GM21786 (cell line): ENCODE results near the gene DRGX.

Experiments
- ATAC-seq: cut with Tn5 transposase; IDR thresholded peaks from one replicate; pipeline ENCODE4 v1.9.1; 2021; ENCODE audit not compliant: unreplicated experiment

DRGX gene

GRCh38 chr10:49349390-49349789 is 46.5 kb downstream of the DRGX start:
- ATAC-seq, result no peak

GRCh38 chr10:49348593-49348992 is 47.3 kb downstream of the DRGX start:
- ATAC-seq, result no peak

- no peak for ATAC-seq
These were observed 48.1 kb downstream of the DRGX start for GRCh38 chr10:49347827-49348226.

DNA sequence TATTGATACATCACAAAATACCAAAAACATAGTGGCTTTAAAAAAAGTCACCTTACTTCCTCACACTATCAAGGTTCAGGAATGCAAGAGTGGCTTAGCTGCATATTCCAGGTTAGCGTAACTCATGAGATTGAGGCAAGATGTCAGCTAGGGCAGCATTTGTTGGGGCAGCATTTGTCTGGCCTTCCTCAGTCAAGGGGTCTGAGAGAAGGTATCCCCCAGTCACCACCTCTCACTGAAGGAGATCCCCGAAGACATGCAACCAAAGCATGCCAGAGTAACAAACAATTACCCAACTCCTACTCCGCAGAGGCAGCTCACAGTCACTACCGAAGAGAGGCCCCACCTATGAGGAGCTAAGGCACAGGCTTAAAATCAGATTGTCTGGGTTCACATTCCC is 48.5 kb downstream of the DRGX start:
- no peak for ATAC-seq

DNA sequence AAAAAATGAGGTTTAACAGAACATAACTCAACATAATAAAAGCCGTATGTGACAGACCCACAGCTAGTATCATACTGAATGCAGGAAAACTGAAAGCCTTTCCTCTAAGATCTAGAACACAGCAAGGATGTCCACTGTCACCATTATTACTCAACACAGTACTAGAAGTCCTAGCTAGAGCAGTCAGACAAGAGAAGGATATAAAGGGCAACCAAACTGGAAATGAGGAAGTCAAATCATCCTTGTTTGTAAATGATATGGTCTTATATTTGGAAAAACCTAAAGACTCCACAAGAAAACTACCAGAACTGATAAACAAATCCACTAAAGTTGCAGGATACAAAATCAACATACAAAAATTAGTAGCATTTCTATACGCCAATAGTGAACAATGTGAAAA is 51.0 kb downstream of the DRGX start:
- no peak for ATAC-seq

- ATAC-seq, result no peak
These were observed 57.3 kb downstream of the DRGX start for GRCh38 chr10:49338604-49339003.

DNA sequence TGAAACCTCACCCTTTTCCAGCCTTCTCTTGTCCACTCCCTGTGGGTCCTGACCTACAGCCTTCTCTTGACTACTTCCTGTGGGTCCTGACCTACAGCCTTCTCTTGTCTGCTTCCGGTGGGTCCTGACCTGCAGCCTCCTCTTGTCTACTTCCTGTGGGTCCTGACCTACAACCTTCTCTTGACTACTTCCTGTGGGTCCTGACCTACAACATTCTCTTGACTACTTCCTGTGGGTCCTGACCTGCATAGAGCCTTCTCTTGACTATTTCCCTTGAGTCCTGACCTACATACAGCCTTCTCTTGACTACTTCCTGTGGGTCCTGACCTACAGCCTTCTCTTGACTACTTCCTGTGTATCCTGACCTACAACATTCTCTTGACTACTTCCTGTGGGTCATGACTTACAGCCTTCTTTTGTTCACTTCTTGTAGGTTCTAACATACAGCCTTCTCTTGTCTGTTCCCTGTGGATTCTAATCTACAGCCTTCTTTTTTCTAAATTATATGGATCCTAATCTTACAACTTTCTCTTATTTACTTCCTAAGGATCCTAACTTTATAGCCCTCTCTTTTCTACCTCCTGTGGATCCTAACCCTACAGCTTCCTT is 60.4 kb downstream of the DRGX start:
- no peak for ATAC-seq

DNA sequence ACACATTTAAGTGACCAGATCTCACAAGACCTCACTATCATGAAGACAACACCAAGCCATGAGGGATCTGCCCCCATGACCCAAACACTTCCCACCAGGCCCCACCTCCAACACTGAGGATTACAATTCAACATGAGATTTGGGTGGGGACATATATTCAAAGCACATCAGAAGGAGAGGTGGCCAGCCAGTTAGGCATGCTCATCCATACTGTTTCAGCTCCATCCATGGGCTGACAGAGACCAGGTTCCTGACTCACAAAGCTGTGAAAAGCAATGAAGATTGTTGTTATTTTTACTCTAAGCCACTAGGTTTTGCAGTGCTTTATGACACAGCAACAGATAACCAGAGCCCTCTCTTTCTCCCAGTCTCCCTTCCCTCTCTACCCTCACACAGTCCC is 60.9 kb downstream of the DRGX start:
- no peak for ATAC-seq

DNA sequence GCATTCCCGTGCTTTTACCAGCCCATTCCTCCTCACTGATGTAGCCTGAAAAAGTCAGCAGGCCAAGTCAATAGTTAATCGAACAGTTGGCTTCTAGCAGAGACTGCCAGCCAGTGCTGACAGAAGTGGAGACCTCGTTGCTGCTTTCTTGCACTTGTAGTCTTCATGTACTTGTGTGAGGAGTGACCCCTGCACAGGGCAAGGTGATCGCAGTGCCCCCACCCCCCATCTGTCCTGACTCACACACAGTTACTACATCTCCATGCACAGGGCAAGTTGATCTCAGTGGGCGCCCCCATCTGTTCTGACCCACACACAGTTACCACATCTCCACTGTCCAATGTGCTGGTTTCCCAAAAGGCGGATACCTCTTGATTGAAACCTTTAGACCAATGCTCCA is 62.7 kb downstream of the DRGX start:
- ATAC-seq, result no peak

GRCh38 chr10:49332768-49333167 is 63.1 kb downstream of the DRGX start:
- no peak for ATAC-seq

DNA sequence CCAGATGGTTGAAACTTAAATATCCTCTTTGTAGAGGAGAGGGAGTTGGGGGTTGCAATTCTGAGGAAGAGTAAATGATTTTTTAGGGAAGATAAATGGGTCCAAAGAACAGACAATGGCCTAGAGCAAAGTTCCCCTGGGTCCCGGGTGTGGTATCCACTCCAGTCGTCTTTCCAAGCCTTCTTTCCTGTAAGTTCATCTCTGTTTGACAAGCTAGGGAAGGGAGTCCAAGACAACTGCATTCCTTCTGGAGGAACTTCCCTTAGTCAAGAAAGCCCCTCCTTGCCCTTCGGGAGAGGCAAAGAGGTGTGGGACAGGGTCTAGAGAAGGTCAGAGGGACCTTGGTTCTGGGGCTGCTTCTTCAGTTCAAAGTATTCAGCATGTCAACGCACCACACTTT is 63.6 kb downstream of the DRGX start:
- no peak for ATAC-seq

DNA sequence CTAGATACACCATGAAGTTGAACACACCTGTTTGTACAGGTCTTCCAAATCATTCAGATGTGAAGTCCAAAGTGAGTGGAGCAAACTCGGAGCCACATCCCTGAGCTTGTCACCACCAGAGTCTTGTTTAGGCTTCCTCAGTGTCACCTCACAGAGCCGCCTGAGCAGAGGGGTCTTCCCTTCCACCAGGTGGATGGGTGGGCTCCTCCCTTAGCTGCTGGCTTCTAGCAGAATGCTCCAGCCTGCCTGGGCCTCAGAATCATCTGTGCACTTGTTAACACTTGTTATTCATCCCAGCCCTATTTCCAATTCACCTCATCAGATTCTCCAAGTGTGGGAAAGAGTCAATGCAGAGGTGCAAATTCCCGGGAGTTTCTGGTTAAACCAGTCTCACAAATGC is 64.5 kb downstream of the DRGX start:
- ATAC-seq, result no peak

DNA sequence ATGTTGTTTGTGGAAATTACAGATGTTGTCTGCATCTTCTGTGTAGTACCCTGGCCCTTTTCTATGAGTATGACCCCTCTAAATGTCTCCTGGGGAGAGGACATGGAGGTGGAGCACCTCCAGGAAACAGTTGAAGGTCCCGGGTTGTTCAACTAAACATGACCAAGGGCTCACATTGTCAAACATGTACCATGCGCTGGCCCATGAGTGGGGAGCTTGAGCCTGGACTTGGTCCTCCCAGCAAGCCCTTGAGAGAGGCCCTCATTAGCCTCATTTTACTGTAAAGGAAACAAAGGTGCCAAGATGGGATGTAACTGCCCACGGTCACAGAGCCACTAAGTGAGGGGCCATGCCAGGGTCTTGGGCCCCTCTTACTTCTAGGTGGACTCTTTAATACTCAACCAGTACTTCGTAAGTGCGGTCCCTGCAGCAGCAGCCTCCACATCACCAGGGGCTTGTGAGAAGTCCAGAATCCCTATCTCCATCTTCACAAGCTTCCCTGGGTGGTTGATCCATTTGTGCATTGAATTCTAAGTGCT is 65.7 kb downstream of the DRGX start:
- ATAC-seq, result no peak

DNA sequence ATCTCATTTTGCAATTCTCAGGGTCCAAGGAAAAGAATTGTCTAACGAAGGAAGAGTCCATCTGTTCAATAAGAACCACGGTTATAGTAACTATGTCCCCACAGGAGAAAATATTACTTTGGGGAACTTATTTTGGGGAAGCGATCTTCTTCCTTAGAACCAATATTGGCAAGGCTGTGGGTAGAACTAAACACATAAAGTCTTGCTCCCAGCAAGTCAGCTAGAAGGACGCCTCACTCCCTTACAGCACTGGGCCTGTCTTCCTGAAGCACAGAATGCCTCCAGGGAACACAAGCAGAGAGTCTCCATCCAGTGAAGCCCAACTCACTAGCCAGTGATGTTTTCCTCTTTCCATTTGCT is 66.8 kb downstream of the DRGX start:
- ATAC-seq, result no peak

DNA sequence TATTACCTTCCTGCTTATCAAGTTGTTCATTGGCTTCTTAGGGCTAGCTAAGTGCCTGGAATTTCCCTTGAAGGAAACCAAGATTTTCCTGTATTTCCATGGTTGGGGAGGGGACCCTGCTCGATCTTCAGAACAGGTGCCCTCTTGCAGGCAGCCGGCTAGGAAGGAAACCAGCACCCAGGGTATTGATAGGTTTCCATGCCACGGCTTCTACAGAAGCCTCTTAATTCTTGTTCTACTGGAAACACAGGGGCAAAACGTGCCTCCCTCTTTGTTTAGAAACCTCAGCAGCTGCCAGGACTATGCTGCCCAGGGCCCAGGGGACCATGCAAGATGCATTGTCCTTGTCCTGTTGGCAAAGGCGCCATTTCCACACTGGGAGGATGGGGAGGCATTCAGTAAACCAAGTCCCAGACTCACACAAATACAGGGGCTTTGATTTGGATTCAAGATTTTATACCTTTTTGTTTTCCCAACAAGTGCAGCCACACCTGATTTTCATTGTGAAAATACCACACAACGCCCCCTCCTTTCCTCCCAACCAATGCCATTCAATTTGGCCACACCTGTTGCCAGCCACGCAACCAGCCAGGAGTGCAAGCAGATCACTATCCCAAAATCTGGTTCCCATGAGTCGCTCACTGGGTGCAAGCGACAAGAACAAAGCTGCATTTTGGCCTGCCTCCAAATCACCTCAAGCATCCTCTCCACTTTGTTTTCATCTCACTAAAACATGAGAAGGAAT is 67.3 kb downstream of the DRGX start:
- no peak for ATAC-seq

DNA sequence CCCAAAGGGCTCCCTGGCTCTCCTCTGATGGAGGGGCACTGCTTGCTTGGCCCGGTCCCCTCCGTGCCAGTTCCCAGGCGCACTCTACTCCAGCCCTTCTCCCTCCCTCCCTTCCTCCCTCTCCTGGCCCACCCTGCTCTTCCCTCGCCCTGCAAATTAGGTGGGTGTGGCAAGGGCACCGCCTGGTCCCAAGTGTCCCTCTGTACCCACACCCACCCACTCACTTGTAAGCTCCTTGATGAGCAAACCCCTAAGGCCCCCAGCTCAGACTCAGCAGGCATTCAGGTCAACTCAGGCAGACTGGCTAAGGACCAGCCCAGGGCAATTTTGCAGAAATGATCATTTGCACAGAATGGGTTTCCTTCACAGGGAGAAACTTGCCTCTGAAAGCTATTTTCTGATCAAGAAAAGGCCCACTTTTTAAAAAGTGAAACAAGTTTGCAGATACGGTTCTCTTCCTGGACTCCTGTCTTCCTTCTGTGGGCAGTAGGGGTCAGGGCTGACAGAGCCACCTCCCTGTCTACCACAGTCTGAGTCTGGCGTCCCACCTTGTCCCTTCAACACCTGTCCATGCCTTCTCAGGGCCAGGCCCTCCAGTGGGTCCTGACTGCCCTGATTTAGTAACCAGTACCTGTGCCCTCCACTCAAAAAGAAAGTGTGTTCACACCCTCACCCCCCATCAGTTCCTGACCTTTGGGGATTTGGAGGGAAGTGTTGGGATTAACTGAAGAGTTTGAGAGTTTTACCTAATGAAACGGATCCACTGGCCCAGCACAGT is 68.7 kb downstream of the DRGX start:
- ATAC-seq, result no peak

DNA sequence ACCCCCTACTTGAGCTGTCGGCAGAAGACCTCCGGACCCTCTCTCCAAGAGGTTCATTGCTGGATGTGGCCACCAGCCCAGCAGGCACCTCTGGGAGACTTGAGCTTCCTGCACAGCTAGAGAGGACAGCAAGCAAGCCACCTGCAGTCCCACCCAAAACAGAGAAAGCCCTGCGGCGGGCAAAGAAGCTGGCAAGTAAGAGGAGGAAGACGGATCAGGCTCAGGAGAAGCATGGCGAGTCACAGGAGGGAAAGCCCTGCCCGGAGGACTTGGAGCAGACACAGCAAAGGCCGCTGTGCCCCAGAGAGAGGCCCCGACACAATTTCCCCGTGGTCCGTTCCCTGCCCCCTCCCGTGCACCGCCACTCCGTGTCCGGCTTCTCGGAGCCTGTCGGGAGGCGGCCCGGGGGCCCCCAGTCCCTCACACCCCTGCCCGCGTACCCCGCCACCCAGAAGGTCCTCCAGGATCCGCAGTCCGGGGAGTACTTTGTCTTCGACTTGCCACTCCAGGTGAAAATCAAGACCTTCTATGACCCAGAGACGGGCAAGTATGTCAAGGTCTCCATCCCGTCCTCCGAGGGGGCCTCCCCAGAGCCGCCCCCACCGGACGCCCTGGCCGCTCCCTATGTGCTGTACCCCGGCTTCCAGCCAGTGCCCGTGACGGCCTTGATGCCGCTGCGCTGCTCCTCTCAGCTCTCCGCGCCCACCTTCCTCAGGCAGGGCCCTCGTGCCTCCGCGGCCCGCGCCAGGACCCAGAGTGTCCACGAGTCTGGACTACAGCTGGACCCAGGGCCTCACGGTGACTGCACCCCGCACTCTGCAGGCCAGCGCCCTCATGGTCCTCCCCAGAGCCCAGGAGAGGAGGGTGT is 69.7 kb downstream of the DRGX start:
- ATAC-seq, result no peak

GRCh38 chr10:49325131-49325915 is 70.6 kb downstream of the DRGX start:
- ATAC-seq, result no peak

GRCh38 chr10:49324711-49325110 is 71.2 kb downstream of the DRGX start:
- no peak for ATAC-seq

- no peak for ATAC-seq
These were observed 72.0 kb downstream of the DRGX start for GRCh38 chr10:49323896-49324270.
